HCT116 (cell line): ENCODE results near the gene ABHD12B.

ENCODE experiments used
- ATF3 ChIP-seq: IDR thresholded peaks from 2 replicates; pipeline ENCODE4 v1.6.1; 2012
- CEBPB ChIP-seq: IDR thresholded peaks from 2 replicates; pipeline ENCODE4 v1.6.1; 2012; ENCODE audit warnings: low read depth
- EGR1 ChIP-seq: IDR thresholded peaks from 2 replicates; pipeline ENCODE4 v1.6.1; 2012; ENCODE audit warnings: low read depth
- ELF1 ChIP-seq: IDR thresholded peaks from 2 replicates; pipeline ENCODE4 v1.6.1; 2012; ENCODE audit warnings: low read depth, borderline replicate concordance
- EZH2 ChIP-seq: fragments of 200-600 bp; sonication (generic); IDR thresholded peaks from 2 replicates; pipeline ENCODE4 v1.6.1; 2017; ENCODE audit warnings: antibody characterized with exemption, mixed run types
- MAX ChIP-seq: IDR thresholded peaks from 2 replicates; pipeline ENCODE4 v1.6.1; 2012
- POLR2A ChIP-seq: IDR thresholded peaks from 2 replicates; pipeline ENCODE4 v1.7.0; 2011; ENCODE audit warnings: borderline replicate concordance; ENCODE audit not compliant: insufficient read depth, insufficient read length; ENCODE audit errors: extremely low read depth
- POLR2AphosphoS5 ChIP-seq: IDR thresholded peaks from 2 replicates; pipeline ENCODE4 v1.6.1; 2011; ENCODE audit warnings: mild to moderate bottlenecking, low read depth, low read length, moderate library complexity
- RAD21 ChIP-seq: IDR thresholded peaks from 2 replicates; pipeline ENCODE4 v1.6.1; 2012; ENCODE audit warnings: low read depth, mild to moderate bottlenecking
- SIN3A ChIP-seq: IDR thresholded peaks from 2 replicates; pipeline ENCODE4 v1.6.1; 2012; ENCODE audit warnings: low read depth
- SP1 ChIP-seq: IDR thresholded peaks from 2 replicates; pipeline ENCODE4 v1.6.1; 2012; ENCODE audit warnings: low read depth
- TCF7L2 ChIP-seq: IDR thresholded peaks from 2 replicates; pipeline ENCODE4 v1.7.0; 2011; ENCODE audit warnings: borderline replicate concordance, inconsistent platforms; ENCODE audit not compliant: insufficient read depth, insufficient read length; ENCODE audit errors: extremely low read depth
- ZNF274 ChIP-seq: fragments of 200-500 bp; sonication (Bioruptor generic); IDR thresholded peaks from 2 replicates; pipeline ENCODE4 v1.6.1; 2014; ENCODE audit warnings: mild to moderate bottlenecking, low read depth, low read length, inconsistent platforms
- TF ChIP-seq, protein P1 (sequence below), 3 experiments: fragments of 200-600 bp in 1 of 3; sonication (generic) in 1 of 3; IDR thresholded peaks in 2 of 3; conservative IDR thresholded peaks in 1 of 3; 2 replicates each; pipeline ENCODE4 v1.5.1; 2012 to 2017; ENCODE audit warnings: low read depth in 2 of 3, low read length in 2 of 3, antibody characterized with exemption in 1 of 3, borderline replicate concordance in 1 of 3, control low read depth in 1 of 3, mild to moderate bottlenecking in 1 of 3, mixed read lengths in 1 of 3, mixed run types in 1 of 3, moderate library complexity in 1 of 3; ENCODE audit not compliant: insufficient read depth in 1 of 3

- TF ChIP-seq, protein P1, sequence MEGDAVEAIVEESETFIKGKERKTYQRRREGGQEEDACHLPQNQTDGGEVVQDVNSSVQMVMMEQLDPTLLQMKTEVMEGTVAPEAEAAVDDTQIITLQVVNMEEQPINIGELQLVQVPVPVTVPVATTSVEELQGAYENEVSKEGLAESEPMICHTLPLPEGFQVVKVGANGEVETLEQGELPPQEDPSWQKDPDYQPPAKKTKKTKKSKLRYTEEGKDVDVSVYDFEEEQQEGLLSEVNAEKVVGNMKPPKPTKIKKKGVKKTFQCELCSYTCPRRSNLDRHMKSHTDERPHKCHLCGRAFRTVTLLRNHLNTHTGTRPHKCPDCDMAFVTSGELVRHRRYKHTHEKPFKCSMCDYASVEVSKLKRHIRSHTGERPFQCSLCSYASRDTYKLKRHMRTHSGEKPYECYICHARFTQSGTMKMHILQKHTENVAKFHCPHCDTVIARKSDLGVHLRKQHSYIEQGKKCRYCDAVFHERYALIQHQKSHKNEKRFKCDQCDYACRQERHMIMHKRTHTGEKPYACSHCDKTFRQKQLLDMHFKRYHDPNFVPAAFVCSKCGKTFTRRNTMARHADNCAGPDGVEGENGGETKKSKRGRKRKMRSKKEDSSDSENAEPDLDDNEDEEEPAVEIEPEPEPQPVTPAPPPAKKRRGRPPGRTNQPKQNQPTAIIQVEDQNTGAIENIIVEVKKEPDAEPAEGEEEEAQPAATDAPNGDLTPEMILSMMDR (IDR thresholded peaks at IDR 0.05 in 2 of 3, conservative IDR thresholded peaks at IDR 0.05 in 1 of 3; ENCODE audit: borderline replicate concordance in 1 of 3, insufficient read depth in 1 of 3, low read depth in 2 of 3, low read length in 2 of 3) = no peak
- TF ChIP-seq POLR2AphosphoS5 (no peak), EGR1 (no peak), CEBPB (no peak), RAD21 (no peak), POLR2A (no peak), EZH2 (no peak), ELF1 (no peak), TCF7L2 (no peak), ATF3 (no peak), SIN3A (no peak), SP1 (no peak), MAX (no peak), ZNF274 (no peak)
Measured at GRCh38 chr14:50864946-50865345, 6.9 kb upstream of the ABHD12B start.
